Measurements from ENCODE around the gene CNR2.
"Not testable (repeated sequence)": the region's sequence is repeated elsewhere in the genome, so short reads cannot be mapped to it uniquely, and the experiment has no call there.

The CNR2 gene

GRCh38 chr1:23916209-23917131, 3.3 kb upstream of the CNR2 start:
- DNase-seq: peak; percentile 49

- no peak for DNase-seq
Measured at GRCh38 chr1:23915466-23915865, 2.3 kb upstream of the CNR2 start.

GRCh38 chr1:23914921-23915320, 1.8 kb upstream of the CNR2 start:
- DNase-seq: no peak

- DNase-seq: no peak
Measured at GRCh38 chr1:23911921-23912320, 1.2 kb downstream of the CNR2 start.

GRCh38 chr1:23910553-23911246, 2.5 kb downstream of the CNR2 start:
- DNase-seq: no peak

- no peak for DNase-seq
Measured at GRCh38 chr1:23910144-23910543, 3.0 kb downstream of the CNR2 start.

GRCh38 chr1:23909412-23909811, 3.8 kb downstream of the CNR2 start:
- no peak for DNase-seq

GRCh38 chr1:23908453-23909341, 4.5 kb downstream of the CNR2 start:
- no peak for DNase-seq

- DNase-seq: no peak
Measured at GRCh38 chr1:23906731-23907130, 6.4 kb downstream of the CNR2 start.

GRCh38 chr1:23905461-23906025, 7.6 kb downstream of the CNR2 start:
- no peak for DNase-seq

- no peak for DNase-seq
Measured at GRCh38 chr1:23904748-23905357, 8.3 kb downstream of the CNR2 start.

GRCh38 chr1:23903754-23904153, 9.4 kb downstream of the CNR2 start:
- no peak for DNase-seq

- DNase-seq: no peak
Measured at GRCh38 chr1:23902321-23903278, 10.6 kb downstream of the CNR2 start.

GRCh38 chr1:23900017-23900416, 13.1 kb downstream of the CNR2 start:
- not testable (repeated sequence) for DNase-seq

GRCh38 chr1:23899070-23899469, 14.1 kb downstream of the CNR2 start:
- no peak for DNase-seq

GRCh38 chr1:23897083-23897482, 16.1 kb downstream of the CNR2 start:
- DNase-seq: no peak

GRCh38 chr1:23896491-23896890, 16.7 kb downstream of the CNR2 start:
- no peak for DNase-seq

- no peak for DNase-seq
Measured at GRCh38 chr1:23895993-23896392, 17.2 kb downstream of the CNR2 start.

- no peak for DNase-seq
Measured at GRCh38 chr1:23895082-23895481, 18.1 kb downstream of the CNR2 start.

- no peak for DNase-seq
Measured at GRCh38 chr1:23889074-23889473, 24.1 kb downstream of the CNR2 start.

- DNase-seq: no peak
Measured at GRCh38 chr1:23885222-23885621, 27.9 kb downstream of the CNR2 start.

Measured in NCI-H226 (cell line).